GM19351 (cell line): ENCODE results near the gene TNS1.

Experiments
- ATAC-seq: cut with Tn5 transposase; IDR thresholded peaks from one replicate; pipeline ENCODE4 v1.9.1; 2021; ENCODE audit warnings: mild to moderate bottlenecking, moderate library complexity; ENCODE audit not compliant: unreplicated experiment

Gene TNS1

GRCh38 chr2:217947383-217948350 lies 55.1 kb downstream of the TNS1 start:
- ATAC-seq, result no peak

- ATAC-seq, result no peak
Observed at GRCh38 chr2:217946051-217946450, 56.7 kb downstream of the TNS1 start.

- no peak for ATAC-seq
Observed at GRCh38 chr2:217945530-217945929, 57.3 kb downstream of the TNS1 start.

- no peak for ATAC-seq
Observed at GRCh38 chr2:217944923-217945322, 57.9 kb downstream of the TNS1 start.

GRCh38 chr2:217944366-217944765 lies 58.4 kb downstream of the TNS1 start:
- ATAC-seq, result no peak

GRCh38 chr2:217943446-217944321 lies 59.1 kb downstream of the TNS1 start:
- no peak for ATAC-seq

- ATAC-seq, result no peak
Observed at GRCh38 chr2:217942731-217943335, 60.0 kb downstream of the TNS1 start.

- no peak for ATAC-seq
Observed at GRCh38 chr2:217941886-217942728, 60.7 kb downstream of the TNS1 start.

GRCh38 chr2:217941339-217941738 lies 61.5 kb downstream of the TNS1 start:
- ATAC-seq, result no peak

GRCh38 chr2:217940261-217941220 lies 62.3 kb downstream of the TNS1 start:
- ATAC-seq, result no peak

- no peak for ATAC-seq
Observed at GRCh38 chr2:217939629-217940245, 63.1 kb downstream of the TNS1 start.

- no peak for ATAC-seq
Observed at GRCh38 chr2:217939220-217939619, 63.6 kb downstream of the TNS1 start.

- no peak for ATAC-seq
Observed at GRCh38 chr2:217938036-217938435, 64.8 kb downstream of the TNS1 start.

GRCh38 chr2:217937446-217937845 lies 65.3 kb downstream of the TNS1 start:
- no peak for ATAC-seq

GRCh38 chr2:217936952-217937351 lies 65.8 kb downstream of the TNS1 start:
- no peak for ATAC-seq

GRCh38 chr2:217935901-217936684 lies 66.7 kb downstream of the TNS1 start:
- no peak for ATAC-seq

GRCh38 chr2:217935235-217935879 lies 67.4 kb downstream of the TNS1 start:
- no peak for ATAC-seq
